HepG2 (cell line): Measurements from ENCODE around the gene SKIC2. TPM values are rescaled to one million over a fixed set of nuclear protein-coding genes. Genes with fewer than 3 reads are reported as not detected.

Experiments used
- microRNA counts: library from miRNA; unstranded; fragments of <30 nt; microRNA quantifications from one replicate; lab custom pipeline; 2015
- microRNA-seq: library from miRNA; unstranded; fragments of <30 nt; microRNA quantifications from one replicate; pipeline ENCODE4, GENCODE V29; 2020
- polyA plus RNA-seq, 8 experiments: library from polyadenylated mRNA; depleted of rRNA in 3 of 8; stranded (reverse) in 7 of 8; unstranded in 1 of 8; fragments of >200 nt; fragmentation: Illumina TruSeq in 4 of 8; extraction: Trizol in 4 of 8; gene quantifications; 2 replicates each; pipeline versions ENCODE4 v1.2.1 to v1.2.3, GENCODE V29; 2011 to 2016; ENCODE audit warnings: low read depth in 4 of 8, missing spikeins in 1 of 8, mixed read lengths in 1 of 8; ENCODE audit not compliant: insufficient read depth in 1 of 8
- small RNA-seq, 3 experiments: library from RNA; depleted of rRNA; stranded (forward); fragments of <200 nt; gene quantifications; one replicate each; pipeline ENCODE3, GENCODE V24; 2012; ENCODE audit warnings: low read depth in 2 of 3, low replicate concordance in 1 of 3; ENCODE audit not compliant: insufficient read length in 3 of 3, insufficient read depth in 2 of 3
- total RNA-seq, 5 experiments: library from RNA; depleted of rRNA; stranded (reverse); fragments of >200 nt; fragmentation: Illumina TruSeq; extraction: Trizol; gene quantifications; 2 replicates each; pipeline ENCODE4 v1.2.3, GENCODE V29; 2016; ENCODE audit warnings: low read depth in 1 of 5

SKIC2 gene
- total and polyA plus RNA-seq, 2 of the 13 experiments (the other 11 are each of a cell fraction or from before 2014, with no cell fraction given): 67.1 to 68.4 TPM

MicroRNA genes within 50 kb of the gene (microRNA counts, 767-probe panel; counts per million panel counts)
- microRNA hsa-miR-1236 (lab: Ali Mortazavi, UCI): not detected

Small RNAs within 50 kb of the gene (microRNA-seq; reads per million reads assigned to microRNA genes)
- gene MIR1236: 1.2 reads per million

Small RNAs within 50 kb of the gene (small RNA-seq; reads per million reads assigned to genes)
- gene AL645922.1: 0 reads per million in 3 experiments

Other genes with a start within 250 kb of the SKIC2 start
Only the 30 nearest of the 35 such genes appear.
- gene DDAH2, start 229.9 kb upstream of the SKIC2 start, total RNA-seq (2016; rRNA removed; fragmentation: Illumina TruSeq; extraction: Trizol): 14.4 and 16.4 TPM in 2 replicates
- 21.1 and 21.9 TPM in 2 replicates for gene DDAH2, start 229.9 kb upstream of the SKIC2 start, polyA plus RNA-seq (2011; rRNA removed)
- gene CLIC1, start 222.6 kb upstream of the SKIC2 start, total RNA-seq (2016; rRNA removed; fragmentation: Illumina TruSeq; extraction: Trizol): 445 and 602 TPM in 2 replicates
- 891 and 997 TPM in 2 replicates for gene CLIC1, start 222.6 kb upstream of the SKIC2 start, polyA plus RNA-seq (2011; rRNA removed)
- 2.5 and 10.2 TPM in 2 replicates for gene MSH5, start 219.2 kb upstream of the SKIC2 start, total RNA-seq (2016; rRNA removed; fragmentation: Illumina TruSeq; extraction: Trizol)
- gene MSH5, start 219.2 kb upstream of the SKIC2 start, polyA plus RNA-seq (2011; rRNA removed): 28.3 and 38.7 TPM in 2 replicates
- gene SAPCD1, start 196.5 kb upstream of the SKIC2 start, total RNA-seq (2016; rRNA removed; fragmentation: Illumina TruSeq; extraction: Trizol): 0.56 and 2.5 TPM in 2 replicates
- gene SAPCD1, start 196.5 kb upstream of the SKIC2 start, polyA plus RNA-seq (2011; rRNA removed): 3.9 and 5.3 TPM in 2 replicates
- gene VWA7, start 181.8 kb upstream of the SKIC2 start, total RNA-seq (2016; rRNA removed; fragmentation: Illumina TruSeq; extraction: Trizol): 0.79 and 0.86 TPM in 2 replicates
- 3.3 and 4.4 TPM in 2 replicates for gene VWA7, start 181.8 kb upstream of the SKIC2 start, polyA plus RNA-seq (2011; rRNA removed)
- gene VARS1, start 163.4 kb upstream of the SKIC2 start, total RNA-seq (2016; rRNA removed; fragmentation: Illumina TruSeq; extraction: Trizol): 56.1 and 59.2 TPM in 2 replicates
- gene VARS1, start 163.4 kb upstream of the SKIC2 start, polyA plus RNA-seq (2011; rRNA removed): 14.7 and 19.9 TPM in 2 replicates
- 90.5 and 93.7 TPM in 2 replicates for gene LSM2, start 152.2 kb upstream of the SKIC2 start, total RNA-seq (2016; rRNA removed; fragmentation: Illumina TruSeq; extraction: Trizol)
- 64.7 and 69.4 TPM in 2 replicates for gene LSM2, start 152.2 kb upstream of the SKIC2 start, polyA plus RNA-seq (2011; rRNA removed)
- gene HSPA1L, start 143.9 kb upstream of the SKIC2 start, total RNA-seq (2016; rRNA removed; fragmentation: Illumina TruSeq; extraction: Trizol): 0.55 and 0.94 TPM in 2 replicates
- 0.78 and 1.0 TPM in 2 replicates for gene HSPA1L, start 143.9 kb upstream of the SKIC2 start, polyA plus RNA-seq (2011; rRNA removed)
- 83.5 and 85.0 TPM in 2 replicates for gene HSPA1A, start 143.6 kb upstream of the SKIC2 start, total RNA-seq (2016; rRNA removed; fragmentation: Illumina TruSeq; extraction: Trizol)
- gene HSPA1A, start 143.6 kb upstream of the SKIC2 start, polyA plus RNA-seq (2011; rRNA removed): 44.5 and 80.9 TPM in 2 replicates
- gene HSPA1B, start 131.4 kb upstream of the SKIC2 start, total RNA-seq (2016; rRNA removed; fragmentation: Illumina TruSeq; extraction: Trizol): 186 and 189 TPM in 2 replicates
- 26.0 and 57.2 TPM in 2 replicates for gene HSPA1B, start 131.4 kb upstream of the SKIC2 start, polyA plus RNA-seq (2011; rRNA removed)
- gene NEU1, start 96.4 kb upstream of the SKIC2 start, total RNA-seq (2016; rRNA removed; fragmentation: Illumina TruSeq; extraction: Trizol): 139 and 297 TPM in 2 replicates
- 202 and 215 TPM in 2 replicates for gene NEU1, start 96.4 kb upstream of the SKIC2 start, polyA plus RNA-seq (2011; rRNA removed)
- 5.6 and 5.9 TPM in 2 replicates for gene SLC44A4, start 80.2 kb upstream of the SKIC2 start, total RNA-seq (2016; rRNA removed; fragmentation: Illumina TruSeq; extraction: Trizol)
- 3.5 and 3.6 TPM in 2 replicates for gene SLC44A4, start 80.2 kb upstream of the SKIC2 start, polyA plus RNA-seq (2011; rRNA removed)
- 43.5 and 69.2 TPM in 2 replicates for gene EHMT2, start 61.5 kb upstream of the SKIC2 start, total RNA-seq (2016; rRNA removed; fragmentation: Illumina TruSeq; extraction: Trizol)
- gene EHMT2, start 61.5 kb upstream of the SKIC2 start, polyA plus RNA-seq (2011; rRNA removed): 51.2 and 55.2 TPM in 2 replicates
- gene ZBTB12, start 57.1 kb upstream of the SKIC2 start, total RNA-seq (2016; rRNA removed; fragmentation: Illumina TruSeq; extraction: Trizol): 6.0 and 6.8 TPM in 2 replicates
- 4.8 and 7.3 TPM in 2 replicates for gene ZBTB12, start 57.1 kb upstream of the SKIC2 start, polyA plus RNA-seq (2011; rRNA removed)
- 70.9 and 165 TPM in 2 replicates for gene C2, start 31.5 kb upstream of the SKIC2 start, total RNA-seq (2016; rRNA removed; fragmentation: Illumina TruSeq; extraction: Trizol)
- 307 and 450 TPM in 2 replicates for gene C2, start 31.5 kb upstream of the SKIC2 start, polyA plus RNA-seq (2011; rRNA removed)
- gene CFB, start 13.1 kb upstream of the SKIC2 start, total RNA-seq (2016; rRNA removed; fragmentation: Illumina TruSeq; extraction: Trizol): 71.1 and 171 TPM in 2 replicates
- 513 and 772 TPM in 2 replicates for gene CFB, start 13.1 kb upstream of the SKIC2 start, polyA plus RNA-seq (2011; rRNA removed)
- 69.8 and 80.4 TPM in 2 replicates for gene NELFE, start 204 bp upstream of the SKIC2 start, total RNA-seq (2016; rRNA removed; fragmentation: Illumina TruSeq; extraction: Trizol)
- 51.3 and 57.3 TPM in 2 replicates for gene NELFE, start 204 bp upstream of the SKIC2 start, polyA plus RNA-seq (2011; rRNA removed)
- 10.8 and 18.6 TPM in 2 replicates for gene DXO, start 13.0 kb downstream of the SKIC2 start, total RNA-seq (2016; rRNA removed; fragmentation: Illumina TruSeq; extraction: Trizol)
- gene DXO, start 13.0 kb downstream of the SKIC2 start, polyA plus RNA-seq (2011; rRNA removed): 26.2 and 28.9 TPM in 2 replicates
- 73.0 and 165 TPM in 2 replicates for gene C4A, start 22.9 kb downstream of the SKIC2 start, total RNA-seq (2016; rRNA removed; fragmentation: Illumina TruSeq; extraction: Trizol)
- gene C4A, start 22.9 kb downstream of the SKIC2 start, polyA plus RNA-seq (2011; rRNA removed): 478 and 755 TPM in 2 replicates
- 67.2 and 167 TPM in 2 replicates for gene C4B, start 55.6 kb downstream of the SKIC2 start, total RNA-seq (2016; rRNA removed; fragmentation: Illumina TruSeq; extraction: Trizol)
- gene C4B, start 55.6 kb downstream of the SKIC2 start, polyA plus RNA-seq (2011; rRNA removed): 538 and 944 TPM in 2 replicates
- gene CYP21A2, start 79.2 kb downstream of the SKIC2 start, total RNA-seq (2016; rRNA removed; fragmentation: Illumina TruSeq; extraction: Trizol): 0.29 and 1.5 TPM in 2 replicates
- gene CYP21A2, start 79.2 kb downstream of the SKIC2 start, polyA plus RNA-seq (2011; rRNA removed): 6.3 and 8.6 TPM in 2 replicates
- 0.74 and 1.6 TPM in 2 replicates for gene TNXB, start 150.2 kb downstream of the SKIC2 start, total RNA-seq (2016; rRNA removed; fragmentation: Illumina TruSeq; extraction: Trizol)
- 2.7 and 2.9 TPM in 2 replicates for gene TNXB, start 150.2 kb downstream of the SKIC2 start, polyA plus RNA-seq (2011; rRNA removed)
- 7.5 and 18.1 TPM in 2 replicates for gene ATF6B, start 169.1 kb downstream of the SKIC2 start, total RNA-seq (2016; rRNA removed; fragmentation: Illumina TruSeq; extraction: Trizol)
- gene ATF6B, start 169.1 kb downstream of the SKIC2 start, polyA plus RNA-seq (2011; rRNA removed): 44.0 and 45.8 TPM in 2 replicates
- 10.0 and 11.0 TPM in 2 replicates for gene FKBPL, start 171.1 kb downstream of the SKIC2 start, total RNA-seq (2016; rRNA removed; fragmentation: Illumina TruSeq; extraction: Trizol)
- gene FKBPL, start 171.1 kb downstream of the SKIC2 start, polyA plus RNA-seq (2011; rRNA removed): 2.9 and 3.0 TPM in 2 replicates
- gene PRRT1, start 192.8 kb downstream of the SKIC2 start, total RNA-seq (2016; rRNA removed; fragmentation: Illumina TruSeq; extraction: Trizol): 0.11 and 0.64 TPM in 2 replicates
- gene PRRT1, start 192.8 kb downstream of the SKIC2 start, polyA plus RNA-seq (2011; rRNA removed): 1.4 TPM in 2 replicates
- 20.1 and 39.2 TPM in 2 replicates for gene PPT2, start 195.0 kb downstream of the SKIC2 start, total RNA-seq (2016; rRNA removed; fragmentation: Illumina TruSeq; extraction: Trizol)
- 61.8 and 79.3 TPM in 2 replicates for gene PPT2, start 195.0 kb downstream of the SKIC2 start, polyA plus RNA-seq (2011; rRNA removed)
- 3.1 and 11.5 TPM in 2 replicates for gene EGFL8, start 205.4 kb downstream of the SKIC2 start, total RNA-seq (2016; rRNA removed; fragmentation: Illumina TruSeq; extraction: Trizol)
- gene EGFL8, start 205.4 kb downstream of the SKIC2 start, polyA plus RNA-seq (2011; rRNA removed): 10.0 and 11.5 TPM in 2 replicates
- 40.4 and 51.3 TPM in 2 replicates for gene AGPAT1, start 216.9 kb downstream of the SKIC2 start, total RNA-seq (2016; rRNA removed; fragmentation: Illumina TruSeq; extraction: Trizol)
- gene AGPAT1, start 216.9 kb downstream of the SKIC2 start, polyA plus RNA-seq (2011; rRNA removed): 139 and 164 TPM in 2 replicates
- gene RNF5, start 219.2 kb downstream of the SKIC2 start, total RNA-seq (2016; rRNA removed; fragmentation: Illumina TruSeq; extraction: Trizol): 98.0 and 107 TPM in 2 replicates
- 117 and 131 TPM in 2 replicates for gene RNF5, start 219.2 kb downstream of the SKIC2 start, polyA plus RNA-seq (2011; rRNA removed)
- 0.41 and 1.9 TPM in 2 replicates for gene AGER, start 225.1 kb downstream of the SKIC2 start, total RNA-seq (2016; rRNA removed; fragmentation: Illumina TruSeq; extraction: Trizol)
- 5.1 and 5.7 TPM in 2 replicates for gene AGER, start 225.1 kb downstream of the SKIC2 start, polyA plus RNA-seq (2011; rRNA removed)